A673 (cell line): ENCODE results near the gene ABCB6. TPM values are rescaled to one million over a fixed set of nuclear protein-coding genes. Genes with fewer than 3 reads are reported as not detected.

Source experiments
- BruUV-seq: library from RNA; stranded (reverse); fragments of 400-500 nt; replicated peaks from 2 replicates; lab custom pipeline; 2021; lab: Mats Ljungman, UMichigan
- CTCF ChIA-PET: fragments of 300-600 bp; sonication (Branson Sonifier 250); formaldehyde crosslinking; loops from one replicate; lab custom pipeline; 2022; ENCODE audit warnings: antibody characterized with exemption; lab: Charles Lee
- POLR2A ChIA-PET: fragments of 300-600 bp; sonication (Branson Sonifier 250); formaldehyde crosslinking; loops from one replicate; lab custom pipeline; 2022; ENCODE audit warnings: antibody characterized with exemption; ENCODE audit not compliant: low non-redundant PET; lab: Charles Lee
- DNase-seq: peaks from one replicate; pipeline ENCODE4 v3.0.0-alpha.2; 2015; ENCODE audit warnings: low spot score
- H3K27ac ChIP-seq: fragments of 200-600 bp; sonication (generic); 2 replicates; pipeline ENCODE4 v1.5.1; 2016; ENCODE audit warnings: mixed run types, low read depth, mild to moderate bottlenecking, mixed read lengths, antibody characterized with exemption, low read length; ENCODE audit not compliant: poor library complexity, severe bottlenecking
- H3K27me3 ChIP-seq: fragments of 200-600 bp; sonication (generic); replicated peaks from 2 replicates; pipeline ENCODE4 v1.6.1; 2017; ENCODE audit warnings: mixed run types, low read depth, mild to moderate bottlenecking, mixed read lengths, antibody characterized with exemption, low read length; ENCODE audit not compliant: insufficient read depth, poor library complexity
- H3K36me3 ChIP-seq: fragments of 200-600 bp; sonication (generic); 2 replicates; pipeline ENCODE4 v1.6.1; 2016; ENCODE audit warnings: mixed run types, mild to moderate bottlenecking, mixed read lengths, antibody characterized with exemption, low read length; ENCODE audit not compliant: insufficient read depth, poor library complexity, severe bottlenecking
- H3K4me1 ChIP-seq: fragments of 200-600 bp; sonication (generic); 2 replicates; pipeline ENCODE4 v1.6.1; 2017; ENCODE audit warnings: mixed run types, mild to moderate bottlenecking, mixed read lengths, antibody characterized with exemption, low read length; ENCODE audit not compliant: insufficient read depth, poor library complexity, severe bottlenecking
- H3K4me3 ChIP-seq: fragments of 200-600 bp; sonication (generic); 2 replicates; pipeline ENCODE4 v1.5.1; 2016; ENCODE audit warnings: low read depth, mixed run types, mild to moderate bottlenecking, mixed read lengths, low read length; ENCODE audit not compliant: poor library complexity, severe bottlenecking
- H3K9me3 ChIP-seq: fragments of 200-600 bp; sonication (generic); 2 replicates; pipeline ENCODE4 v1.6.1; 2016; ENCODE audit warnings: mixed run types, low read depth, mild to moderate bottlenecking, mixed read lengths, antibody characterized with exemption, low read length; ENCODE audit not compliant: poor library complexity, severe bottlenecking
- CTCF ChIP-seq: fragments of 300-800, 200-600 bp; sonication (generic); conservative IDR thresholded peaks from 2 replicates; pipeline ENCODE4 v1.5.1; 2017; ENCODE audit warnings: low read depth, mild to moderate bottlenecking, antibody characterized with exemption, low read length, moderate library complexity, mixed read lengths
- EZH2 ChIP-seq: fragments of 200-600 bp; sonication (generic); IDR thresholded peaks from 2 replicates; pipeline ENCODE4 v1.6.1; 2017; ENCODE audit warnings: borderline replicate concordance, low read depth, mild to moderate bottlenecking, mixed read lengths, antibody characterized with exemption, low read length; ENCODE audit not compliant: poor library complexity, severe bottlenecking
- intact Hi-C: fragments of 100-400 bp; cut with micrococcal nuclease; formaldehyde crosslinking; loops from one replicate; pipeline ENCODE4 v1.10.0; 2022; ENCODE audit not compliant: unreplicated experiment
- total RNA-seq: library from RNA; stranded (reverse); gene quantifications from 2 replicates; pipeline ENCODE4 v1.2.3, GENCODE V29; 2021

ABCB6 gene
- total RNA-seq, 1 experiment from 2014 or later: 101 TPM

- CTCF ChIA-PET: no interaction called here
Measured at GRCh38 chr2:219174801-219175200, 44.0 kb downstream of the ABCB6 start.

GRCh38 chr2:219174146-219174545, 44.6 kb downstream of the ABCB6 start:
- no peaks in the 10 kb centered on the region for H3K27me3 ChIP-seq
- BruUV-seq: no TSS peak
- TF ChIP-seq EZH2 (no peak), CTCF (no peak)
- ChIA-PET CTCF (interaction anchor here (0.8 to 1.6 kb wide), 2 partner anchors 121 to 214 kb away, joined by 3 read pairs; partner anchors contain the start of gene DNPEP), POLR2A (interaction anchor here (0.6 kb wide), 2 partner anchors 32 to 37 kb away, joined by 3 to 13 read pairs; no protein-coding TSS in a partner anchor)
- no peaks in the 10 kb centered on the region for H3K9me3 ChIP-seq
- intact Hi-C loops: no loop called here
- no peak overlapping the region for H3K27ac ChIP-seq
- H3K4me1 ChIP-seq: peaks cover 4% of the 10 kb centered on the region
- no peak overlapping the region for H3K4me3 ChIP-seq
- no peak for DNase-seq
- H3K36me3 ChIP-seq: no peaks in the 10 kb centered on the region

More at GRCh38 chr2:219174801-219175200, 44.0 kb downstream of the ABCB6 start:
- POLR2A ChIA-PET: no interaction called here
- intact Hi-C loops: loop anchor here (5.0 kb wide), 2 partner anchors 42 to 122 kb away; partner anchors contain the start of gene ABCB6
- no TSS peak for BruUV-seq
- peaks cover 5% of the 10 kb centered on the region for H3K4me1 ChIP-seq
- DNase-seq: no peak
- peaks cover 4% of the 10 kb centered on the region for H3K36me3 ChIP-seq
- TF ChIP-seq CTCF (no peak), EZH2 (no peak)
- H3K27me3 ChIP-seq: no peaks in the 10 kb centered on the region
- H3K9me3 ChIP-seq: no peaks in the 10 kb centered on the region
- no peak overlapping the region for H3K4me3 ChIP-seq
- H3K27ac ChIP-seq: no peak overlapping the region

- no TSS peak for BruUV-seq
Measured at GRCh38 chr2:219173176-219173575, 45.6 kb downstream of the ABCB6 start.

More at GRCh38 chr2:219173176-219173575, 45.6 kb downstream of the ABCB6 start:
- DNase-seq: no peak
- intact Hi-C loops: no loop called here
- Histone ChIP-seq H3K27ac (no peak overlapping the region), H3K4me1 (no peaks in the 10 kb centered on the region), H3K9me3 (no peaks in the 10 kb centered on the region), H3K36me3 (no peaks in the 10 kb centered on the region), H3K4me3 (no peak overlapping the region), H3K27me3 (no peaks in the 10 kb centered on the region)
- ChIA-PET POLR2A (no interaction called here), CTCF (interaction anchor here (1.6 kb wide), 1 partner anchor 122 kb away, joined by 3 read pairs; no protein-coding TSS in a partner anchor)
- no peak for TF ChIP-seq CTCF
